Measurements from ENCODE around the gene ACTL9. TPM values are rescaled to one million over a fixed set of nuclear protein-coding genes. Genes with fewer than 3 reads are reported as not detected.
"Not testable (repeated sequence)": the region's sequence is repeated elsewhere in the genome, so short reads cannot be mapped to it uniquely, and the experiment has no call there.

The ACTL9 gene, protein sequence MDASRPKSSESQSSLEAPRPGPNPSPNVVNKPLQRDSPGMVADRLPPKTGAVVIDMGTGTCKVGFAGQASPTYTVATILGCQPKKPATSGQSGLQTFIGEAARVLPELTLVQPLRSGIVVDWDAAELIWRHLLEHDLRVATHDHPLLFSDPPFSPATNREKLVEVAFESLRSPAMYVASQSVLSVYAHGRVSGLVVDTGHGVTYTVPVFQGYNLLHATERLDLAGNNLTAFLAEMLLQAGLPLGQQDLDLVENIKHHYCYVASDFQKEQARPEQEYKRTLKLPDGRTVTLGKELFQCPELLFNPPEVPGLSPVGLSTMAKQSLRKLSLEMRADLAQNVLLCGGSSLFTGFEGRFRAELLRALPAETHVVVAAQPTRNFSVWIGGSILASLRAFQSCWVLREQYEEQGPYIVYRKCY
- not detected in 2 replicates for polyA plus RNA-seq (2011; rRNA removed)
- not detected in 2 replicates for polyA minus RNA-seq (2011; rRNA and poly(A)+ RNA removed)

DNA sequence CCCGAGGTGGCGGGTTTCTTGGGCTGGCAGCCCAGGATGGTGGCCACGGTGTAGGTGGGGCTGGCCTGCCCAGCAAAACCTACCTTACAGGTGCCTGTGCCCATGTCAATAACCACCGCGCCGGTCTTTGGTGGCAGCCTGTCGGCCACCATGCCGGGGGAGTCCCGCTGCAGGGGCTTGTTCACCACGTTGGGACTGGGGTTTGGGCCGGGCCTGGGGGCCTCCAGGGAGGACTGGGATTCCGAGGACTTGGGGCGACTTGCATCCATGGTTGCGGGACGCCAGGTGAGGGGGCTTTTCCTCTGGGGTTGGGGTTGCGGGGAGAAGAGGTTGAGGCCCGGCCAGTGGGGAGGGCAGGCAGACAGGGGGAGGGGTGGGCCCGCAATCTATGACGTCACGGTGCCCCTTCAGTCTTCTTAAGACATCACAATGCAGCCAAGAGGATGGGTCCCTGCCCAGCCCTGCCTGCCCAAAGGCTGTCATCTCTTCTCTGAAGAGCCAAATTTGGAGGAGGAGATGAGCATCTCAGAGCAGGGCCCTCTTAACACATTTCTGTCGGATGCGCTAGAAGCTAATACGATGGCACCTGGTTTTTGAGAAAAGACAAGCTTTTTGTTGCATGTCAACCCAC, at the start of gene ACTL9:
ACTL9 (minus strand) TSS at position 363 of the 631 bp plus-strand sequence; CDS start at position 269, 94 bp downstream.
- no peaks in the 10 kb centered on the region for H3K27me3 ChIP-seq (ENCODE audit: control insufficient read depth, insufficient read depth, low read length)
- no peaks in the 10 kb centered on the region for H3K36me3 ChIP-seq (ENCODE audit: control insufficient read depth, insufficient read depth, low read length)
- CTCF ChIA-PET = no interaction called here
- DNase-seq (ENCODE audit: low read depth) = no peak
- POLR2A ChIA-PET = no interaction called here
- TF ChIP-seq, protein P1, sequence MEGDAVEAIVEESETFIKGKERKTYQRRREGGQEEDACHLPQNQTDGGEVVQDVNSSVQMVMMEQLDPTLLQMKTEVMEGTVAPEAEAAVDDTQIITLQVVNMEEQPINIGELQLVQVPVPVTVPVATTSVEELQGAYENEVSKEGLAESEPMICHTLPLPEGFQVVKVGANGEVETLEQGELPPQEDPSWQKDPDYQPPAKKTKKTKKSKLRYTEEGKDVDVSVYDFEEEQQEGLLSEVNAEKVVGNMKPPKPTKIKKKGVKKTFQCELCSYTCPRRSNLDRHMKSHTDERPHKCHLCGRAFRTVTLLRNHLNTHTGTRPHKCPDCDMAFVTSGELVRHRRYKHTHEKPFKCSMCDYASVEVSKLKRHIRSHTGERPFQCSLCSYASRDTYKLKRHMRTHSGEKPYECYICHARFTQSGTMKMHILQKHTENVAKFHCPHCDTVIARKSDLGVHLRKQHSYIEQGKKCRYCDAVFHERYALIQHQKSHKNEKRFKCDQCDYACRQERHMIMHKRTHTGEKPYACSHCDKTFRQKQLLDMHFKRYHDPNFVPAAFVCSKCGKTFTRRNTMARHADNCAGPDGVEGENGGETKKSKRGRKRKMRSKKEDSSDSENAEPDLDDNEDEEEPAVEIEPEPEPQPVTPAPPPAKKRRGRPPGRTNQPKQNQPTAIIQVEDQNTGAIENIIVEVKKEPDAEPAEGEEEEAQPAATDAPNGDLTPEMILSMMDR (IDR thresholded peaks at IDR 0.05; ENCODE audit: insufficient read depth, low read depth, low read length) = no peak
- H3K4me3 ChIP-seq (ENCODE audit: low read depth, low read length) = no peak within 1 kb of the TSS

DNA sequence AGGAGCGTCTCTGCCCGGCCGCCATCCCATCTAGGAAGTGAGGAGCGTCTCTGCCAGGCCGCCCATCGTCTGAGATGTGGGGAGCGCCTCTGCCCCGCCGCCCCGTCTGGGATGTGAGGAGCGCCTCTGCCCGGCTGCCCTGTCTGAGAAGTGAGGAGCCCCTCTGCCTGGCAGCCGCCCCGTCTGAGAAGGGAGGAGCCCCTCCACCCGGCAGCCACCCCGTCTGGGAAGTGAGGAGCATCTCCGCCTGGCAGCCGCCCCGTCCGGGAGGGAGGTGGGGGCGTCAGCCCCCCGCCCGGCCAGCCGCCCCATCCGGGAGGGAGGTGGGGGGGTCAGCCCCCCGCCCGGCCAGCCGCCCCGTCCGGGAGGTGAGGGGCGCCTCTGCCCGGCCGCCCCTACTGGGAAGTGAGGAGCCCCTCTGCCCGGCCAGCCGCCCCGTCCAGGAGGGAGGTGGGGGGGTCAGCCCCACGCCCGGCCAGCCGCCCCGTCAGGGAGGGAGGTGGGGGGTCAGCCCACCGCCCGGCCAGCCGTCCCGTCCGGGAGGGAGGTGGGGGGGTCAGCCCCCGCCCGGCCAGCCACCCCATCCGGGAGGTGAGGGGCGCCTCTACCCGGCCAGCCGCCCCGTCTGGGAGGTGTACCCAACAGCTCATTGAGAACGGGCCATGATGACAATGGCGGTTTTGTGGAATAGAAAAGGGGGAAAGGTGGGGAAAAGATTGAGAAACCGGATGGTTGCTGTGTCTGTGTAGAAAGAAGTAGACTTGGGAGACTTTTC, 40.9 kb upstream of the ACTL9 start:
- POLR2A ChIA-PET; H3K27me3 ChIP-seq (ENCODE audit: control insufficient read depth, insufficient read depth, low read length); DNase-seq (ENCODE audit: low read depth); H3K36me3 ChIP-seq (ENCODE audit: control insufficient read depth, insufficient read depth, low read length); H3K4me3 ChIP-seq (ENCODE audit: low read depth, low read length); CTCF ChIA-PET: not testable (repeated sequence)

DNA sequence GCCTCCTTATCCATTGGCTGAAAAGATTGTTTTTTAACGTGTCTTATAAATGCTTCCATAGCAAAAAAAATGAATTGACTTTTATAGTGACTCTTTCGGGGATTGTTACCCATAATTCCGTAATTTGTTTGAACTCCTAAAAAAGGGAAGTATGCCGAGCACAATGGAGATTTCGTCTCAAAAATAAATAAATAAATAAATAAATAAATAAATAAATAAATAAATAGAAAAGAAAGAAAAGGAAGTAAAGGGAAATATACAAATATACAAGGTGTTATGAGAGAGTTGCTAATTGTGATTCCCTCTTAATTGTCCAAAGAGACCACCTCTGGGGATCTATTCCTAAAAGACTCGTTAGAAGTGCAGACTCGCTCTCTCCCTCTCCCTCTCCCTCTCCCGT, 39.8 kb upstream of the ACTL9 start:
- TF ChIP-seq, protein P1 (IDR thresholded peaks at IDR 0.05; ENCODE audit: insufficient read depth, low read depth, low read length) = no peak
- Histone ChIP-seq H3K36me3 (ENCODE audit: control insufficient read depth, insufficient read depth, low read length) (no peaks in the 10 kb centered on the region), H3K4me3 (ENCODE audit: low read depth, low read length) (no peak overlapping the region), H3K27me3 (ENCODE audit: control insufficient read depth, insufficient read depth, low read length) (no peaks in the 10 kb centered on the region)
- DNase-seq (ENCODE audit: low read depth) = no peak
- ChIA-PET CTCF (no interaction called here), POLR2A (no interaction called here)

DNA sequence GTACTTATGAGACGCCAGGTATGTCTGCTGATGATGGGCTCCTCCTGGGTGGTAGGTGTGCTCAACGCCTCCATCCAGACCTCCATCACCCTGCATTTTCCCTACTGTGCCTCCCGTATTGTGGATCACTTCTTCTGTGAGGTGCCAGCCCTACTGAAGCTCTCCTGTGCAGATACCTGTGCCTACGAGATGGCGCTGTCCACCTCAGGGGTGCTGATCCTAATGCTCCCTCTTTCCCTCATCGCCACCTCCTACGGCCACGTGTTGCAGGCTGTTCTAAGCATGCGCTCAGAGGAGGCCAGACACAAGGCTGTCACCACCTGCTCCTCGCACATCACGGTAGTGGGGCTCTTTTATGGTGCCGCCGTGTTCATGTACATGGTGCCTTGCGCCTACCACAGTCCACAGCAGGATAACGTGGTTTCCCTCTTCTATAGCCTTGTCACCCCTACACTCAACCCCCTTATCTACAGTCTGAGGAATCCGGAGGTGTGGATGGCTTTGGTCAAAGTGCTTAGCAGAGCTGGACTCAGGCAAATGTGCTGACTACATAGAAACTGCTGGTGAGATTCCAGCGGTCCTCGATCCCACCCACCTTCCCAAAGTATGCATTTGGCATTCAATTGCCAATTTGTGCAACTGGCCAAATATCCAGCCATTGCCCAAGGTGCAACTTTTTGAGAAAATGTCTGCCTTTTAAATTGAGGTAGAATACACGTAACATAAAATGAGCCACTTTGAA, 33.0 kb upstream of the ACTL9 start:
- Histone ChIP-seq H3K4me3 (ENCODE audit: low read depth, low read length) (no peak overlapping the region), H3K27me3 (ENCODE audit: control insufficient read depth, insufficient read depth, low read length) (no peaks in the 10 kb centered on the region), H3K36me3 (ENCODE audit: control insufficient read depth, insufficient read depth, low read length) (no peaks in the 10 kb centered on the region)
- TF ChIP-seq, protein P1 (IDR thresholded peaks at IDR 0.05; ENCODE audit: insufficient read depth, low read depth, low read length) = no peak
- no peak for DNase-seq (ENCODE audit: low read depth)
- ChIA-PET POLR2A (no interaction called here), CTCF (no interaction called here)

DNA sequence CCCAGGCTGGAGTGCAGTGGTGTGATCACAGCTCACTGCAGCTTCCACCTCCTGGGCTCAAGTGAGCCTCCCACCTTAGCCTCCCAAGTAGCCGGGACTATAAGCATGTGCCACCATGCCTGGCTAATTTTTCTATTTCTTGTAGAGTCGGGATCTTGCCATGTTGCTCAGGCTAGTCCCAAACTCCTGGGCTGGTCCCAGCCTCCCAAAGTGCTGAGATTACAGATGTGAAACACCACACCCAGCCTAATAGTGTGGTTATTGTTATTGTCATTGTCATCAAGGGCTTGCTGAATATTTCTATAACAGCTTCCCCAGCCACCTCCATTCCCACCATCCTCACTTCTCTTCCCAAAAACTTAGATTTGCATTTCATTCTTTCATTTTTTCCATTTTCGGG, 25.7 kb upstream of the ACTL9 start:
- H3K27me3 ChIP-seq (ENCODE audit: control insufficient read depth, insufficient read depth, low read length) = no peaks in the 10 kb centered on the region
- DNase-seq (ENCODE audit: low read depth) = no peak
- H3K36me3 ChIP-seq (ENCODE audit: control insufficient read depth, insufficient read depth, low read length) = no peaks in the 10 kb centered on the region
- ChIA-PET CTCF (no interaction called here), POLR2A (no interaction called here)
- H3K4me3 ChIP-seq (ENCODE audit: low read depth, low read length) = no peak overlapping the region
- TF ChIP-seq, protein P1 (IDR thresholded peaks at IDR 0.05; ENCODE audit: insufficient read depth, low read depth, low read length) = no peak
